ENCODE results near the gene HSD17B12. TPM values are rescaled to one million over a fixed set of nuclear protein-coding genes. Genes with fewer than 3 reads are reported as not detected.

The HSD17B12 gene
- total RNA-seq, 1 experiment from 2014 or later = 106 TPM

GRCh38 chr11:43770173-43770572 is 89.6 kb downstream of the HSD17B12 start:
- CTCF ChIA-PET = no interaction called here
- Histone ChIP-seq H3K9me3 (ENCODE audit: control insufficient read depth, insufficient read depth, low read depth, low read length) (peaks cover 4% of the 10 kb centered on the region; the same call in 1 of the 2 replicates), H3K4me1 (ENCODE audit: control insufficient read depth, insufficient read depth, low read length) (no peaks in the 10 kb centered on the region), H3K27me3 (ENCODE audit: control insufficient read depth, insufficient read depth, low read length) (no peaks in the 10 kb centered on the region), H3K4me3 (ENCODE audit: low read depth in 2 of 2, low read length in 2 of 2) (no peak overlapping the region), H3K27ac (ENCODE audit: low read length) (no peak overlapping the region), H3K36me3 (ENCODE audit: control insufficient read depth, insufficient read depth, low read length) (no peaks in the 10 kb centered on the region)
- POLR2A ChIA-PET = no interaction called here
- in situ Hi-C loops (cut with HindIII; ENCODE audit: low pct_unique_long_range_greater_than_20kb, low sequenced_read_pairs) (no loop called here), intact Hi-C loops (cut with micrococcal nuclease; ENCODE audit: unreplicated experiment) (no loop called here)
- BruUV-seq (replicated peaks) = no TSS peak
- no peak for ATAC-seq
- DNase-seq (ENCODE audit: low read depth, low spot score) = no peak
- TF ChIP-seq CTCF (IDR thresholded peaks at IDR 0.05) (no peak), SIN3A (IDR thresholded peaks at IDR 0.05; ENCODE audit: borderline replicate concordance, insufficient read depth, low read depth, low read length) (no peak), POLR2AphosphoS5 (IDR thresholded peaks at IDR 0.05; ENCODE audit: low read depth, low read length) (no peak), REST (IDR thresholded peaks at IDR 0.05; ENCODE audit: insufficient read depth in 1 of 2, low read depth in 2 of 2, low read length in 1 of 2) (no peak), TCF7L2 (IDR thresholded peaks at IDR 0.05; ENCODE audit: low read depth, low read length) (no peak)

DNA sequence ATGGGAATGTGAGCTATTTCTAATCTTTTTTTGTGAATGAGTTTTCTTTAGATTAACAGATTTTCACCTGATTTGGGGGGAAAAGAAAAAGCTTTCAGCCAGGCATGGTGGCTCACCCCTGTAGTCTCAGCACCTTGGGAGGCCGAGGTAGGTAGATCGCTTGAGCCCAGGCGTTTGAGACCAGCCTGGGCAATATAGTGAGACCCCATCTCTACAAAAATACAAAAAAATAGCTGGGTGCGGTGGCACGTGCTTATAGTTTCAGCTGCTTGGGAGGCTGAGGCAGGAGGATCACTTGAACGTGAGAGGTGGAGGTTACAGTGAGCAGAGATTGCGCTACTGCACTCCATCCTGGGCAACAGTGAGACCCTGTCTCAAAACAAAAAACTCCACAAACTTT is 92.2 kb downstream of the HSD17B12 start:
- POLR2A ChIA-PET = no interaction called here
- Histone ChIP-seq H3K9me3 (ENCODE audit: control insufficient read depth, insufficient read depth, low read depth, low read length) (peaks cover 4% of the 10 kb centered on the region; the same call in 1 of the 2 replicates), H3K4me3 (ENCODE audit: low read depth in 2 of 2, low read length in 2 of 2) (no peak overlapping the region), H3K36me3 (ENCODE audit: control insufficient read depth, insufficient read depth, low read length) (no peaks in the 10 kb centered on the region), H3K27ac (ENCODE audit: low read length) (no peak overlapping the region), H3K27me3 (ENCODE audit: control insufficient read depth, insufficient read depth, low read length) (no peaks in the 10 kb centered on the region), H3K4me1 (ENCODE audit: control insufficient read depth, insufficient read depth, low read length) (no peaks in the 10 kb centered on the region)
- no peak for DNase-seq (ENCODE audit: low read depth, low spot score)
- CTCF ChIA-PET = interaction anchor here (0.7 kb wide), 1 partner anchor 184 kb away, joined by 3 read pairs; no protein-coding TSS in a partner anchor
- intact Hi-C loops (cut with micrococcal nuclease; ENCODE audit: unreplicated experiment) (no loop called here), in situ Hi-C loops (cut with HindIII; ENCODE audit: low pct_unique_long_range_greater_than_20kb, low sequenced_read_pairs) (no loop called here)
- ATAC-seq = no peak
- BruUV-seq (replicated peaks) = no TSS peak
- TF ChIP-seq POLR2AphosphoS5 (IDR thresholded peaks at IDR 0.05; ENCODE audit: low read depth, low read length) (no peak), SIN3A (IDR thresholded peaks at IDR 0.05; ENCODE audit: borderline replicate concordance, insufficient read depth, low read depth, low read length) (no peak), REST (IDR thresholded peaks at IDR 0.05; ENCODE audit: insufficient read depth in 1 of 2, low read depth in 2 of 2, low read length in 1 of 2) (no peak), TCF7L2 (IDR thresholded peaks at IDR 0.05; ENCODE audit: low read depth, low read length) (no peak), CTCF (IDR thresholded peaks at IDR 0.05) (no peak)

Data from Panc1 (cell line).